ENCODE data around the gene EIF4G3. TPM values are rescaled to one million over a fixed set of nuclear protein-coding genes. Genes with fewer than 3 reads are reported as not detected.

Gene EIF4G3
- polyA plus RNA-seq, 3 donors, result 5.1 to 34.2 (median 5.8) TPM

DNA sequence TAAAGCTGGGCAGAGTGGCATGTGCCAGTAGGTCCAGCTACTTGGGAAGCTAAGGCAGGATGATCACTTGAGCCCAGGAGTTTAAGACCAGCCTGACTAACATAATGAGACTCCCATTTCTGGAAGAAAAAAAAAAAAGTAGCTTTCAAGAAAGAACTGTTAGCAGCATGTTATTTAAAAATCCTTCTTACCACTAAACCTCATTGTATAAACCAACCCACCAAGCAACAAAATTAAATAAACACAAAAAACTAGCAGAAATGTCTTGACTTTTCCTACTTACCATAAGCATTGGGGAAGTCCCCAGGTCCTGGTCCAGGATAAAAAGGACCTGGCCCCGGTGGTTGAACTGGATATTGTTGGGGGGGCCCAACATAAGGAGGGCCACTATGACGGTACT is 196.6 kb downstream of the EIF4G3 start:
- Histone ChIP-seq H3K4me1 (ENCODE audit: control insufficient read depth in 1 of 2, insufficient read depth in 2 of 2, low read length in 2 of 2) (no peaks in the 10 kb centered on the region), H2AFZ (ENCODE audit: insufficient read depth, low read depth, low read length, poor library complexity, severe bottlenecking) (no peak overlapping the region), H3K9ac (ENCODE audit: insufficient read depth, low read length, poor library complexity, severe bottlenecking) (no peak overlapping the region), H3K4me3 (replicated peaks in 1 of 3; ENCODE audit: low read depth in 2 of 3, low read length in 3 of 3) (no peak overlapping the region), H3K4me2 (replicated peaks; ENCODE audit: extremely low read depth, low read length, poor library complexity, severe bottlenecking) (no peak overlapping the region), H3K79me2 (ENCODE audit: insufficient read depth, low read length) (no peaks in the 10 kb centered on the region), H3K9me3 (replicated peaks in 1 of 2; ENCODE audit: control insufficient read depth in 1 of 2, insufficient read depth in 1 of 2, low read length in 2 of 2) (no peaks in the 10 kb centered on the region), H3K27ac (ENCODE audit: low read depth in 1 of 2, low read length in 2 of 2) (no peak overlapping the region), H3K36me3 (replicated peaks in 1 of 2; ENCODE audit: control insufficient read depth in 1 of 2, insufficient read depth in 2 of 2, low read length in 2 of 2) (peaks cover 13 to 34% of the 10 kb centered on the region in 2 donors), H4K20me1 (ENCODE audit: insufficient read depth, low read length) (no peaks in the 10 kb centered on the region), H3K27me3 (ENCODE audit: control insufficient read depth in 2 of 2, insufficient read depth in 2 of 2, low read length in 2 of 2) (no peaks in the 10 kb centered on the region)
- H3K27me3 Mint-ChIP-seq (ENCODE audit: low read depth in 3 of 3), result no peaks in the 10 kb centered on the region
- TF ChIP-seq, protein P1, sequence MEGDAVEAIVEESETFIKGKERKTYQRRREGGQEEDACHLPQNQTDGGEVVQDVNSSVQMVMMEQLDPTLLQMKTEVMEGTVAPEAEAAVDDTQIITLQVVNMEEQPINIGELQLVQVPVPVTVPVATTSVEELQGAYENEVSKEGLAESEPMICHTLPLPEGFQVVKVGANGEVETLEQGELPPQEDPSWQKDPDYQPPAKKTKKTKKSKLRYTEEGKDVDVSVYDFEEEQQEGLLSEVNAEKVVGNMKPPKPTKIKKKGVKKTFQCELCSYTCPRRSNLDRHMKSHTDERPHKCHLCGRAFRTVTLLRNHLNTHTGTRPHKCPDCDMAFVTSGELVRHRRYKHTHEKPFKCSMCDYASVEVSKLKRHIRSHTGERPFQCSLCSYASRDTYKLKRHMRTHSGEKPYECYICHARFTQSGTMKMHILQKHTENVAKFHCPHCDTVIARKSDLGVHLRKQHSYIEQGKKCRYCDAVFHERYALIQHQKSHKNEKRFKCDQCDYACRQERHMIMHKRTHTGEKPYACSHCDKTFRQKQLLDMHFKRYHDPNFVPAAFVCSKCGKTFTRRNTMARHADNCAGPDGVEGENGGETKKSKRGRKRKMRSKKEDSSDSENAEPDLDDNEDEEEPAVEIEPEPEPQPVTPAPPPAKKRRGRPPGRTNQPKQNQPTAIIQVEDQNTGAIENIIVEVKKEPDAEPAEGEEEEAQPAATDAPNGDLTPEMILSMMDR (IDR thresholded peaks at IDR 0.05), result no peak
- DNase-seq, result no peak
- H3K36me3 Mint-ChIP-seq, result peaks cover 21 to 22% of the 10 kb centered on the region in 2 donors
- no peak overlapping the region for H3K4me3 Mint-ChIP-seq
- intact Hi-C loops (cut with micrococcal nuclease), result loop anchor here in 1 of 2 donors (10.0 kb wide), 1 partner anchor 425 kb away; no protein-coding TSS in a partner anchor
- no peaks in the 10 kb centered on the region for H3K4me1 Mint-ChIP-seq
- no CpG with 5 or more reads among the region's 2 CpGs for WGBS (ENCODE audit: insufficient coverage)
- no peaks in the 10 kb centered on the region for H3K9me3 Mint-ChIP-seq
- H3K27ac Mint-ChIP-seq, result peak overlapping the region in 1 of 7 donors; percentile 8

DNA sequence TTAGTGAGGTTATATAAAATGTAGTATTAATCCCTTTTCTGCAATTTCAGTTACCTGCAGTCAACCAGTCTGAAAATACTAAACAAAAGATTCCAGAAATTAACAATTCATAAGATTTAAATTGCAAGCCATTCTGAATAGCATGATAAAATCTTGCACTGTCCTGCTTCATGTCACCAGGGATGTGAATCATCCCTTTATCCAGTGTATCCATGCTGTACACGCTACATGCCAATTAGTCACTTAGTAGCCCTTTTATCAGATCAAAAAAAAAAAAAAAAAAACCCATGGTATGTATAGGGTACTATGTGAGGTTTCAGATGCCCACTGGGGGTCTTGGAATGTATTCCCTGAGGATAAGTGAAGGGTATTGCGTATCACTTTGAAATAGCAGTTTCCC is 198.3 kb downstream of the EIF4G3 start:
- Mint-ChIP-seq H3K27me3 (ENCODE audit: low read depth in 3 of 3) (no peaks in the 10 kb centered on the region), H3K4me1 (no peaks in the 10 kb centered on the region), H3K4me3 (no peak overlapping the region), H3K9me3 (no peaks in the 10 kb centered on the region), H3K27ac (no peak overlapping the region), H3K36me3 (peaks cover 30 to 38% of the 10 kb centered on the region in 2 donors)
- Histone ChIP-seq H3K36me3 (replicated peaks in 1 of 2; ENCODE audit: control insufficient read depth in 1 of 2, insufficient read depth in 2 of 2, low read length in 2 of 2) (peaks cover 18 to 48% of the 10 kb centered on the region in 2 donors), H3K27me3 (ENCODE audit: control insufficient read depth in 2 of 2, insufficient read depth in 2 of 2, low read length in 2 of 2) (no peaks in the 10 kb centered on the region), H3K27ac (ENCODE audit: low read depth in 1 of 2, low read length in 2 of 2) (no peak overlapping the region), H3K4me2 (replicated peaks; ENCODE audit: extremely low read depth, low read length, poor library complexity, severe bottlenecking) (no peak overlapping the region), H2AFZ (ENCODE audit: insufficient read depth, low read depth, low read length, poor library complexity, severe bottlenecking) (no peak overlapping the region), H3K4me1 (ENCODE audit: control insufficient read depth in 1 of 2, insufficient read depth in 2 of 2, low read length in 2 of 2) (no peaks in the 10 kb centered on the region), H4K20me1 (ENCODE audit: insufficient read depth, low read length) (no peaks in the 10 kb centered on the region), H3K79me2 (ENCODE audit: insufficient read depth, low read length) (no peaks in the 10 kb centered on the region), H3K9ac (ENCODE audit: insufficient read depth, low read length, poor library complexity, severe bottlenecking) (no peak overlapping the region), H3K4me3 (replicated peaks in 1 of 3; ENCODE audit: low read depth in 2 of 3, low read length in 3 of 3) (no peak overlapping the region), H3K9me3 (replicated peaks in 1 of 2; ENCODE audit: control insufficient read depth in 1 of 2, insufficient read depth in 1 of 2, low read length in 2 of 2) (no peaks in the 10 kb centered on the region)
- no CpG with 5 or more reads among the region's 2 CpGs for WGBS (ENCODE audit: insufficient coverage)
- TF ChIP-seq, protein P1 (IDR thresholded peaks at IDR 0.05), result no peak
- DNase-seq, result no peak
- intact Hi-C loops (cut with micrococcal nuclease), result no loop called here
